Ovary (tissue), 9 donors: Measurements from ENCODE around the gene ENKUR. TPM values are rescaled to one million over a fixed set of nuclear protein-coding genes. Genes with fewer than 3 reads are reported as not detected.

Experiments used
- DNase-seq, 5 donors: peaks; one replicate each; pipeline ENCODE4 v3.0.0-alpha.2; 2019 to 2020
- H3K27ac ChIP-seq, 2 donors: fragments of 200-600 bp; one replicate each; pipeline versions ENCODE4 v1.5.1 to v1.8.0; 2019 to 2022
- H3K27me3 ChIP-seq: fragments of 200-600 bp; one replicate; pipeline ENCODE4 v1.8.0; 2022
- H3K36me3 ChIP-seq: fragments of 200-600 bp; sonication (generic); one replicate; pipeline ENCODE4 v1.5.1; 2019
- H3K4me1 ChIP-seq: one replicate; pipeline ENCODE4 v1.8.1; 2013; ENCODE audit warnings: mild to moderate bottlenecking, moderate library complexity; ENCODE audit not compliant: insufficient read depth
- H3K4me3 ChIP-seq: fragments of 200-600 bp; sonication (generic); one replicate; pipeline ENCODE4 v1.5.1; 2017
- H3K9me3 ChIP-seq, 2 donors: fragments of 200-600 bp in 1 of 2; sonication (generic) in 1 of 2; one replicate each; pipeline versions ENCODE4 v1.5.1 to v1.8.1; 2013 to 2019; ENCODE audit warnings: mild to moderate bottlenecking in 1 of 2, moderate library complexity in 1 of 2
- EP300 ChIP-seq: sonication (generic); formaldehyde crosslinking; IDR thresholded peaks from one replicate; pipeline ENCODE4 v1.6.1; 2017; ENCODE audit warnings: antibody characterized with exemption
- POLR2A ChIP-seq: fragments of 450-650 bp; IDR thresholded peaks from one replicate; pipeline ENCODE4 v1.6.1; 2017; ENCODE audit warnings: antibody characterized with exemption, mild to moderate bottlenecking, moderate library complexity
- WGBS, 3 donors: extraction: QIAGEN DNeasy Blood & Tissue Kit in 1 of 3; methylation state at CpG; one replicate each; pipeline versions ENCODE4 v1.1.5 to v1.1.7; 2013 to 2017; 5-methylcytosine and 5-hydroxymethylcytosine counted together
- intact Hi-C, 4 donors: fragments of 100-400 bp; cut with DNase I; formaldehyde crosslinking; loops; one replicate each; pipeline versions ENCODE4 v1.11.0 to v1.15.1; 2022 to 2023
- polyA plus RNA-seq, 2 donors: library from polyadenylated mRNA; stranded (reverse); fragments of 200-250 nt in 1 of 2; fragments of 350-450 nt in 1 of 2; fragmentation: Illumina TruSeq in 1 of 2; extraction: RNeasy Lipid Tissue Mini Kit (QIAGEN cat#74804) in 1 of 2; gene quantifications; one replicate each; pipeline ENCODE4 v1.2.3, GENCODE V29; 2013 to 2014
- total RNA-seq, 7 donors: library from RNA; depleted of rRNA in 2 of 7; stranded (reverse); fragments of >200 nt in 2 of 7; fragmentation: NEBNext Ultra II Directional in 3 of 7; extraction: Animal tissue kit (Norgen Biotek cat#: 25700) in 3 of 7; gene quantifications; one replicate each; pipeline versions ENCODE4 v1.1.0 to v1.2.4, GENCODE V29; 2016 to 2023
- TF ChIP-seq, protein P1 (sequence below), 3 donors: fragments of 450-650 bp in 2 of 3; fragments of 200-600 bp in 1 of 3; IDR thresholded peaks; one replicate each; pipeline versions ENCODE4 v1.5.1 to v1.8.0; 2016 to 2022; ENCODE audit warnings: antibody characterized with exemption in 3 of 3, mild to moderate bottlenecking in 1 of 3
- donor health status: DM: no; HTN: no; CAD: no; lungs with moderate emphysema.
- donor health status: DM: no; HTN: no; CAD: no.
- donor health status: Bipolar disorder and iron deficiency.
- donor health status: DM: yes; HTN: yes; CAD: no.
- donor health status: DM: no; HTN: no; CAD: no.
- donor health status: DM: yes; HTN: yes; CAD: no.

Gene ENKUR
- total and polyA plus RNA-seq, 9 donors, result 0.07 to 8.6 (median 0.33) TPM

DNA sequence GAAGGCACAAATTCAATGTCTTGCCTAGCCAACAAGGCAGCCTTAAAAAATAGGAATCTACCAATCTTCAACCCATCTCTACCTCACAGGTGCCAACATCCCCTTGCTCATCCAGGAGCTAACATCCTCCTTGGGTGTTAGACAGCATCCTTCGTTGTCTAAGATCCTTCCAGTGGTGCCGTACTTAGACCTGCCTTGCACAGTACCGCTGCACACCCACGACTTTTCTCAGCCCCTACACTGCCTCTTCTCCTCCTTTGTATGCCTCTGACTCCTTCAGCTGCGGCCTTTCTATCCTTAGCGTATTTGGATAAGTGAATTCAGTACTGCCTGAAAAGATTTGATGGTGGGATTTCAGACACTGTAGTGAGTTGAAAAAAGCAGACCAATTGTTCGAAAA is 47.6 kb downstream of the ENKUR start:
- H3K4me3 ChIP-seq, result no peak overlapping the region
- no peak overlapping the region for H3K27ac ChIP-seq
- intact Hi-C loops, result no loop called here
- no peak for DNase-seq
- H3K27me3 ChIP-seq, result no peaks in the 10 kb centered on the region
- 96 to 97% (median 96%) methylated on average over 7 of the region's 7 CpGs for WGBS, 3 donors
- no peaks in the 10 kb centered on the region for H3K9me3 ChIP-seq
- no peak for TF ChIP-seq EP300
- TF ChIP-seq, protein P1, sequence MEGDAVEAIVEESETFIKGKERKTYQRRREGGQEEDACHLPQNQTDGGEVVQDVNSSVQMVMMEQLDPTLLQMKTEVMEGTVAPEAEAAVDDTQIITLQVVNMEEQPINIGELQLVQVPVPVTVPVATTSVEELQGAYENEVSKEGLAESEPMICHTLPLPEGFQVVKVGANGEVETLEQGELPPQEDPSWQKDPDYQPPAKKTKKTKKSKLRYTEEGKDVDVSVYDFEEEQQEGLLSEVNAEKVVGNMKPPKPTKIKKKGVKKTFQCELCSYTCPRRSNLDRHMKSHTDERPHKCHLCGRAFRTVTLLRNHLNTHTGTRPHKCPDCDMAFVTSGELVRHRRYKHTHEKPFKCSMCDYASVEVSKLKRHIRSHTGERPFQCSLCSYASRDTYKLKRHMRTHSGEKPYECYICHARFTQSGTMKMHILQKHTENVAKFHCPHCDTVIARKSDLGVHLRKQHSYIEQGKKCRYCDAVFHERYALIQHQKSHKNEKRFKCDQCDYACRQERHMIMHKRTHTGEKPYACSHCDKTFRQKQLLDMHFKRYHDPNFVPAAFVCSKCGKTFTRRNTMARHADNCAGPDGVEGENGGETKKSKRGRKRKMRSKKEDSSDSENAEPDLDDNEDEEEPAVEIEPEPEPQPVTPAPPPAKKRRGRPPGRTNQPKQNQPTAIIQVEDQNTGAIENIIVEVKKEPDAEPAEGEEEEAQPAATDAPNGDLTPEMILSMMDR (IDR thresholded peaks at IDR 0.05), result no peak
- TF ChIP-seq POLR2A, result no peak
- H3K36me3 ChIP-seq, result no peaks in the 10 kb centered on the region
- H3K4me1 ChIP-seq, result no peaks in the 10 kb centered on the region

DNA sequence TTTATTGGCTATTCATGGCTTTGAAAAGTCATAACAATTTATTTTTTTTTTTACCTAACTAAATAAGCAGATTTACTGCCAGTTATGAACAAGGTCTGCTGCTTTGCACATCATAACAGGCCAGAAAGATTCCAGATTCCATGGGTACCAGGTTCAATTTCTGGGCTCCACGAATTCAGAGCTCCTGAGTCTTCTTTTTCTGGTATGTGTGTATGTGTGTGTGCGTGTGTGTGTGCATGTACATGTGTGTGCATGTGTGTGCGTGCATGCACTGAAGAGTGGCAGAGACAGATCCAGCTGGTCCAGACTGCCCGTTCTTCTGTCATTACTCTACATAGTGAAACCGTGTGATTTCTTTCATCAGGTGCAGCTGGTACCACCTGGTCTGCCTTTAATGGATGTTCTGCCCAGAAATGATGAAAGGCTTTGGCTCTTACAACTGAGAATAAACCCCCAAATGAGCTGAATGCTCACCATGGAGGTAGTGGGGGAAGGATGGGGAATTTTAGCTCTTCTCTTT is 48.9 kb downstream of the ENKUR start:
- no peak for DNase-seq
- Histone ChIP-seq H3K27me3 (no peaks in the 10 kb centered on the region), H3K4me3 (no peak overlapping the region), H3K27ac (no peak overlapping the region), H3K36me3 (no peaks in the 10 kb centered on the region), H3K9me3 (no peaks in the 10 kb centered on the region), H3K4me1 (no peaks in the 10 kb centered on the region)
- TF ChIP-seq, protein P1 (IDR thresholded peaks at IDR 0.05), result no peak
- TF ChIP-seq EP300 (no peak), POLR2A (no peak)
- intact Hi-C loops, result no loop called here
- WGBS, 3 donors, result 86 to 92% (median 88%) methylated on average over 5 of the region's 5 CpGs

DNA sequence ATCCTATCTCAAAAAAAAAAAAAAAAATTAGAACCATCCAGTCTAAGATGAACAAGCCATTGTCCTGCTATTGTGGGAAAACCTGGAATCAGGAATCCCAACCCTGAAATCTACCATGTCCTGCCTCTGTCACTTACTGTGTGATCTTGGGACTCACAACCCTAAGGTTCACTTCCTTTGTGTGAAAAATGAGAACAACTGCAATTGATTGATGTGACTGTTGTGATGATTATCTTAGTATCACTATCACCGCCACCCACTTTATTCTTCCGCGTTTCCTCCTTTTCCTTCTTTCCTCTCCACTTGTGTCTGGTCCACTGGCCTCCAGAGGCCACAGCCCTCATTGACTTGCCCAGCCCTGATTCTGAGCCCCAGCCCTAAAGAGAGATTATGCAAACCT is 50.9 kb downstream of the ENKUR start:
- H3K4me1 ChIP-seq, result no peaks in the 10 kb centered on the region
- TF ChIP-seq, protein P1 (IDR thresholded peaks at IDR 0.05), result no peak
- TF ChIP-seq EP300 (no peak), POLR2A (no peak)
- WGBS, 3 donors, result 94 to 98% (median 95%) methylated on average over 3 of the region's 3 CpGs

DNA sequence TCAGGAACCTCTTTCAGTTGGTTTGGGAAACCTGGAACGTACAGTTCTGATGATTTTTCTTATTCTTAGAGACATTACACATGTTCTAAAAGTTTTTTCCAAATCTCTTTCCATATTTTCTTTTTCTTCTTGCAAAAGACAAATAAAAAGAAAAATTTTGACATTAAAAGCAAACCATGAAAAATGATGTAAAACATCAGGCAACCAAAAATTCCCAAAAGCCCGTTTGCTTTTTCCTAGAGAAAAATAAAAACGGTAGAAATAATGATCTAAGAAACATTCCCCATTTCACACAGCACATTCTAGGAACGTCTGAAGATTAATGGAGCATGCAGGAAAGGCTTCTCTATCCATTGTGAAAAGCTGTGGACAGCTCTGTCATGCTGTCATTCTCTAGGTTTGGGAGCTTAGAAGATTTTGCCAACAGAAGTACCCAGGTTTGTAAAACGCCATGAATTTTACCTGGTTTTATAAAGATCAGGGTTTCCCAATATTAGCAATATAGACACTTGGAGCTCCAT is 52.4 kb downstream of the ENKUR start:
- intact Hi-C loops, result no loop called here
- WGBS, 3 donors, result 33 to 42% (median 34%) methylated on average over 5 of the region's 5 CpGs

More for the DNA sequence above, 50.9 kb downstream of the ENKUR start:
- no peak overlapping the region for H3K4me3 ChIP-seq
- no peak overlapping the region for H3K27ac ChIP-seq
- H3K36me3 ChIP-seq, result no peaks in the 10 kb centered on the region
- no peaks in the 10 kb centered on the region for H3K9me3 ChIP-seq
- intact Hi-C loops, result no loop called here
- H3K27me3 ChIP-seq, result no peaks in the 10 kb centered on the region
- no peak for DNase-seq

More for the DNA sequence above, 52.4 kb downstream of the ENKUR start:
- Histone ChIP-seq H3K36me3 (no peaks in the 10 kb centered on the region), H3K27me3 (no peaks in the 10 kb centered on the region), H3K4me1 (peaks cover 5% of the 10 kb centered on the region), H3K27ac (no peak overlapping the region), H3K4me3 (no peak overlapping the region), H3K9me3 (no peaks in the 10 kb centered on the region)
- TF ChIP-seq, protein P1 (IDR thresholded peaks at IDR 0.05), result no peak
- TF ChIP-seq POLR2A, result no peak
- TF ChIP-seq EP300, result no peak
- DNase-seq, result no peak
